Measurements from ENCODE around the gene GNG2. TPM values are rescaled to one million over a fixed set of nuclear protein-coding genes. Genes with fewer than 3 reads are reported as not detected.

GNG2 gene
- total and polyA plus RNA-seq, 2 experiments from 2014 or later = 9.9 to 14.8 TPM

DNA sequence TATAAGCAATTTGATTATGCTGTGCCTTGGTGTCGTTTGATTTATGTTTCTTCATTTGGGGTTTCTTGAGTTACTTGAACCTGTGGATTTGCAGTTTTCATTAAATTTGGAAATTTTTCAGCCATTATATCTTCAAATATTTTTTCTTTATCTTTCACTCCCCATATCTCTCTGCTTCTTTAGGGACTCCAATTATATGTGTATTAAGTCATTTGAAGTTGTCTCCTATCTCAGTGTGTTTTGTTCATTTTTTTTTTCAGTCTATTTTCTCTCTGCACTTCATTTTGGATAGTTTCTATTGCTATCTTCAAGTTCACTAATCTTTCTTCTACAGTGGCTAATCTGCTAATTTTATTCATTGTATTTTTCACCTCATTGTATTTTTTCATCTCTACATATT is 99.5 kb downstream of the GNG2 start:
- Histone ChIP-seq H2AFZ (no peak overlapping the region), H4K20me1 (replicated peaks; ENCODE audit: insufficient read depth) (no peaks in the 10 kb centered on the region), H3K4me2 (no peak overlapping the region), H3K4me1 (ENCODE audit: insufficient read depth) (no peaks in the 10 kb centered on the region), H3K36me3 (ENCODE audit: insufficient read depth) (no peaks in the 10 kb centered on the region), H3K27ac (ENCODE audit: low read depth) (no peak overlapping the region), H3F3A (replicated peaks; ENCODE audit: low read depth) (no peaks in the 10 kb centered on the region), H3K4me3 (no peak overlapping the region), H3K9me2 (ENCODE audit: insufficient read depth) (no peaks in the 10 kb centered on the region), H3K79me2 (replicated peaks; ENCODE audit: insufficient read depth) (no peaks in the 10 kb centered on the region), H3K27me3 (ENCODE audit: insufficient read depth) (no peaks in the 10 kb centered on the region)
- Mint-ChIP-seq H3K4me1 (peaks cover 5% of the 10 kb centered on the region), H3K36me3 (ENCODE audit: low read depth) (peaks cover 29% of the 10 kb centered on the region), H3K27me3 (ENCODE audit: insufficient read depth, low read depth, poor library complexity) (peaks cover 3% of the 10 kb centered on the region), H3K9me3 (peaks cover 27% of the 10 kb centered on the region), H3K27ac (no peak overlapping the region), H3K4me3 (no peak overlapping the region)
- no peak for TF ChIP-seq POLR2AphosphoS5 (IDR thresholded peaks at IDR 0.05; ENCODE audit: low read depth)
- TF ChIP-seq, protein P1, sequence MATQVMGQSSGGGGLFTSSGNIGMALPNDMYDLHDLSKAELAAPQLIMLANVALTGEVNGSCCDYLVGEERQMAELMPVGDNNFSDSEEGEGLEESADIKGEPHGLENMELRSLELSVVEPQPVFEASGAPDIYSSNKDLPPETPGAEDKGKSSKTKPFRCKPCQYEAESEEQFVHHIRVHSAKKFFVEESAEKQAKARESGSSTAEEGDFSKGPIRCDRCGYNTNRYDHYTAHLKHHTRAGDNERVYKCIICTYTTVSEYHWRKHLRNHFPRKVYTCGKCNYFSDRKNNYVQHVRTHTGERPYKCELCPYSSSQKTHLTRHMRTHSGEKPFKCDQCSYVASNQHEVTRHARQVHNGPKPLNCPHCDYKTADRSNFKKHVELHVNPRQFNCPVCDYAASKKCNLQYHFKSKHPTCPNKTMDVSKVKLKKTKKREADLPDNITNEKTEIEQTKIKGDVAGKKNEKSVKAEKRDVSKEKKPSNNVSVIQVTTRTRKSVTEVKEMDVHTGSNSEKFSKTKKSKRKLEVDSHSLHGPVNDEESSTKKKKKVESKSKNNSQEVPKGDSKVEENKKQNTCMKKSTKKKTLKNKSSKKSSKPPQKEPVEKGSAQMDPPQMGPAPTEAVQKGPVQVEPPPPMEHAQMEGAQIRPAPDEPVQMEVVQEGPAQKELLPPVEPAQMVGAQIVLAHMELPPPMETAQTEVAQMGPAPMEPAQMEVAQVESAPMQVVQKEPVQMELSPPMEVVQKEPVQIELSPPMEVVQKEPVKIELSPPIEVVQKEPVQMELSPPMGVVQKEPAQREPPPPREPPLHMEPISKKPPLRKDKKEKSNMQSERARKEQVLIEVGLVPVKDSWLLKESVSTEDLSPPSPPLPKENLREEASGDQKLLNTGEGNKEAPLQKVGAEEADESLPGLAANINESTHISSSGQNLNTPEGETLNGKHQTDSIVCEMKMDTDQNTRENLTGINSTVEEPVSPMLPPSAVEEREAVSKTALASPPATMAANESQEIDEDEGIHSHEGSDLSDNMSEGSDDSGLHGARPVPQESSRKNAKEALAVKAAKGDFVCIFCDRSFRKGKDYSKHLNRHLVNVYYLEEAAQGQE (IDR thresholded peaks at IDR 0.05; ENCODE audit: unreplicated experiment) = no peak
- TF ChIP-seq ETS1 (IDR thresholded peaks at IDR 0.05) = no peak
- no peak for TF ChIP-seq ZNF462 (CRISPR knock-in tag; IDR thresholded peaks at IDR 0.05)
- TF ChIP-seq CTCF (conservative IDR thresholded peaks at IDR 0.05; ENCODE audit: low read depth in 2 of 2) = no peak
- no peak for TF ChIP-seq CREB1 (CRISPR knock-in tag; IDR thresholded peaks at IDR 0.05; ENCODE audit: low read depth)
- no peak for TF ChIP-seq EZH2phosphoT487 (IDR thresholded peaks at IDR 0.05; ENCODE audit: unreplicated experiment)
- TF ChIP-seq ZNF114 (CRISPR knock-in tag; IDR thresholded peaks at IDR 0.05) = no peak
- no peak for TF ChIP-seq ZNF331 (CRISPR knock-in tag; IDR thresholded peaks at IDR 0.05; ENCODE audit: low read depth)
- TF ChIP-seq JUNB (IDR thresholded peaks at IDR 0.05; ENCODE audit: unreplicated experiment) = no peak
- TF ChIP-seq NANOG (IDR thresholded peaks at IDR 0.05; ENCODE audit: borderline replicate concordance) = no peak
- no peak for TF ChIP-seq EZH2 (IDR thresholded peaks at IDR 0.05; ENCODE audit: low read depth, unreplicated experiment)
- TF ChIP-seq STAT1 (IDR thresholded peaks at IDR 0.05; ENCODE audit: unreplicated experiment) = no peak
- no peak for ATAC-seq
- DNase-seq (ENCODE audit: low spot score) = no peak
